ENCODE data around the gene PDE8A. TPM values are rescaled to one million over a fixed set of nuclear protein-coding genes. Genes with fewer than 3 reads are reported as not detected.

The PDE8A gene
- total RNA-seq, 1 experiment from 2014 or later: 27.4 TPM

DNA sequence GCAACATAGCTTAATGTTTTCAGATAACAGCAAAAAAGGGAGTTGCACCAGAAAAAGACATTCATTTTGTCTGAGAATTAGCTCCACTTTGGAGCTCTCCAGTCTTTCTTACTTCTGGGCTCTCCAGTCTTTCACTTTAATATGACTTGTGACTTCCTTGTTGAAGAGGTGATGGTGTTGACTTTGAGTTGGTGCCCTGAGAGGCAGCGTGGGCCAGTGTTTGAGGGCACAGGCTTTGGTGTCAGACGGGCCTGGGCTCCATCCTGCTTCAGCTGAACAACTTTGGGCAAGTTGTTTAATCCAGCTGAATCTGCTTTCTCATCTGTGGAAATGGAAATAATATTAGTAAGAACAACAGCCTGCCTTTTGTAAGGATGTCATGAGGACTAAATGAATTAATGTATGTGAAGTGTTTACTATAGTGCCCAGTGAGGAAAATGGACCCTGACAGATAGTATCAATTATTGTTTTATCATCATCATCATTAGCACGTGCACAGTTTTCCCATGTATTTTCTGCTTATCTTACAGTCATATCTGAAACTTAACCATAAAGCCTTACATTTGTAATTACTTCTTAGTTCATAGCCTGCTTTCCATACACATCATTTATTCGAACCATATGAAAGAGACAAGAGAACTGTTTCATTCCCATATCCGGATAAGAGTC, 108.4 kb downstream of the PDE8A start:
- Mint-ChIP-seq H3K9me3 (ENCODE audit: unreplicated experiment) (no peaks in the 10 kb centered on the region), H3K4me3 (ENCODE audit: unreplicated experiment) (no peak overlapping the region), H3K36me3 (ENCODE audit: insufficient read depth, unreplicated experiment) (no peaks in the 10 kb centered on the region), H3K27ac (ENCODE audit: low read depth, unreplicated experiment) (no peak overlapping the region), H3K4me1 (ENCODE audit: insufficient read depth, unreplicated experiment) (peaks cover 7% of the 10 kb centered on the region), H3K27me3 (ENCODE audit: insufficient read depth, unreplicated experiment) (no peaks in the 10 kb centered on the region)
- no TSS peak for BruUV-seq (replicated peaks)
- CTCF ChIA-PET: no interaction called here
- POLR2A ChIA-PET: interaction anchor here (0.7 kb wide), 1 partner anchor 9 kb away, joined by 3 read pairs; no protein-coding TSS in a partner anchor
- DNase-seq (ENCODE audit: unreplicated experiment): no peak
- TF ChIP-seq, protein P1, sequence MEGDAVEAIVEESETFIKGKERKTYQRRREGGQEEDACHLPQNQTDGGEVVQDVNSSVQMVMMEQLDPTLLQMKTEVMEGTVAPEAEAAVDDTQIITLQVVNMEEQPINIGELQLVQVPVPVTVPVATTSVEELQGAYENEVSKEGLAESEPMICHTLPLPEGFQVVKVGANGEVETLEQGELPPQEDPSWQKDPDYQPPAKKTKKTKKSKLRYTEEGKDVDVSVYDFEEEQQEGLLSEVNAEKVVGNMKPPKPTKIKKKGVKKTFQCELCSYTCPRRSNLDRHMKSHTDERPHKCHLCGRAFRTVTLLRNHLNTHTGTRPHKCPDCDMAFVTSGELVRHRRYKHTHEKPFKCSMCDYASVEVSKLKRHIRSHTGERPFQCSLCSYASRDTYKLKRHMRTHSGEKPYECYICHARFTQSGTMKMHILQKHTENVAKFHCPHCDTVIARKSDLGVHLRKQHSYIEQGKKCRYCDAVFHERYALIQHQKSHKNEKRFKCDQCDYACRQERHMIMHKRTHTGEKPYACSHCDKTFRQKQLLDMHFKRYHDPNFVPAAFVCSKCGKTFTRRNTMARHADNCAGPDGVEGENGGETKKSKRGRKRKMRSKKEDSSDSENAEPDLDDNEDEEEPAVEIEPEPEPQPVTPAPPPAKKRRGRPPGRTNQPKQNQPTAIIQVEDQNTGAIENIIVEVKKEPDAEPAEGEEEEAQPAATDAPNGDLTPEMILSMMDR (IDR thresholded peaks at IDR 0.05; ENCODE audit: unreplicated experiment): no peak
- intact Hi-C loops (cut with micrococcal nuclease): no loop called here

DNA sequence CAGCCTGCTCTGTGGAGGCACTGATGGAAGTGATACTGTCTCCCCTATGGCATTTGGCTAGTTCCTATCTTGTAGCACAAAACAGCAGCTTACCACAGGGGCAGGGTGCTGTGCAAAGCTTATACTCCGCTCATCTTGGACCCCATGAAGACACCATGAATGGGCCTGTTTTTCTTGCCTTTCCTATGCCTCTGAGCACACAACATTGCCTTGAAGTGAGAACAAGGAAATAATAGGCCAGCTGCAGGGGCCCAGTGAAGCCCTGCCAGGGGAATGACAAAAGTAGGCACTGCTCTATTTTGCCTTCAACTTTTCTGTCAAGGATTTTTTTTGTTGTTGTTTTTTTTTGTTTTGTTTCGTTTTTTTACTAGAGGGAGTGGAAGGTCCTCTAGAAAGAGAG, 110.3 kb downstream of the PDE8A start:
- CTCF ChIA-PET: no interaction called here
- peaks cover 7% of the 10 kb centered on the region for H3K4me1 Mint-ChIP-seq (ENCODE audit: insufficient read depth, unreplicated experiment)
- intact Hi-C loops (cut with micrococcal nuclease): no loop called here
- TF ChIP-seq, protein P1 (IDR thresholded peaks at IDR 0.05; ENCODE audit: unreplicated experiment): no peak
- no peaks in the 10 kb centered on the region for H3K27me3 Mint-ChIP-seq (ENCODE audit: insufficient read depth, unreplicated experiment)
- H3K4me3 Mint-ChIP-seq (ENCODE audit: unreplicated experiment): no peak overlapping the region
- no peak overlapping the region for H3K27ac Mint-ChIP-seq (ENCODE audit: low read depth, unreplicated experiment)
- DNase-seq (ENCODE audit: unreplicated experiment): no peak
- H3K9me3 Mint-ChIP-seq (ENCODE audit: unreplicated experiment): no peaks in the 10 kb centered on the region
- BruUV-seq (replicated peaks): no TSS peak
- POLR2A ChIA-PET: no interaction called here
- H3K36me3 Mint-ChIP-seq (ENCODE audit: insufficient read depth, unreplicated experiment): no peaks in the 10 kb centered on the region

DNA sequence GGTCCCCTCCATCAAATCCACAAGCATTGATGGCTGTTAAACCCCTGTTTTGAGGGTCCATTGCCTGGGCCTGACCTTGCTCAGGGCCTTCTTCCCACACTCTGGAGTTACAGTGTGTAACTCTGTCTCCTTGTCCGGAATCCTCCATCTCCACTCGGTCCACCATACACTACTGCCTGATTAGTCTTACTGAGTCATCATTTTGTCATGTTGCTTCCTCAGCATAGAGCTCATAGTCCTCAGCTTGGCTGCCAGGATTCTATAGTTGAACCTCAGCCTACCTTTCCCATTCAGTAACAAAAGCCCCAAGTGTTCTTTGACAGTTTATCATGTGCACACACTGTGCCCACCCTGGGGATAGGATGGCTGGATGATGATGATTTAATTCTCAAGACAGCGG, 113.0 kb downstream of the PDE8A start:
- Mint-ChIP-seq H3K27me3 (ENCODE audit: insufficient read depth, unreplicated experiment) (no peaks in the 10 kb centered on the region), H3K4me1 (ENCODE audit: insufficient read depth, unreplicated experiment) (peaks cover 17% of the 10 kb centered on the region), H3K9me3 (ENCODE audit: unreplicated experiment) (no peaks in the 10 kb centered on the region), H3K36me3 (ENCODE audit: insufficient read depth, unreplicated experiment) (peaks cover 6% of the 10 kb centered on the region), H3K27ac (ENCODE audit: low read depth, unreplicated experiment) (no peak overlapping the region), H3K4me3 (ENCODE audit: unreplicated experiment) (no peak overlapping the region)
- ChIA-PET POLR2A (interaction anchor here (2.0 kb wide), 1 partner anchor 9 kb away, joined by 5 read pairs; no protein-coding TSS in a partner anchor), CTCF (interaction anchor here (0.6 to 0.9 kb wide), 3 partner anchors 9 to 15 kb away, joined by 3 to 4 read pairs (median 3); no protein-coding TSS in a partner anchor)
- intact Hi-C loops (cut with micrococcal nuclease): no loop called here
- peak; percentile 11 for DNase-seq (ENCODE audit: unreplicated experiment)
- no TSS peak for BruUV-seq (replicated peaks)
- TF ChIP-seq, protein P1 (IDR thresholded peaks at IDR 0.05; ENCODE audit: unreplicated experiment): no peak

DNA sequence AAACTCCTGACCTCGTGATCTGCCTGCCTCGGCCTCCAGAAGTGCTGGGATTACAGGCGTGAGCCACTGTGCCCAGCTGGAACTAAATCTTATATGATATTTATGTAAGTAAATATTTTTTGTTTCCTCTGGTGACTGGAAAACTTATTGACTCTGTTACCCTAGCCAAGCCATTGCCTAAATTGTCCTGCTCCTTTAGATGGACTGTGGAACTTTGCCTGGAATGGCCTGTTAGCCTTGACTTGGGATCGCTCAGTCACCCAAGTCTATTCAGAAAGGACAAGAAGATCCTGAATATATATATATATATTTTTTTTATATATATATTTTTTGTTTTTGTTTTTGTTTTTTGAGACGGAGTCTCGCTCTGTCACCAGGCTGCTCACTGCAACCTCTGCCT, 113.9 kb downstream of the PDE8A start:
- no TSS peak for BruUV-seq (replicated peaks)
- H3K36me3 Mint-ChIP-seq (ENCODE audit: insufficient read depth, unreplicated experiment): peaks cover 9% of the 10 kb centered on the region
- no peaks in the 10 kb centered on the region for H3K27me3 Mint-ChIP-seq (ENCODE audit: insufficient read depth, unreplicated experiment)
- no peak for DNase-seq (ENCODE audit: unreplicated experiment)
- TF ChIP-seq, protein P1 (IDR thresholded peaks at IDR 0.05; ENCODE audit: unreplicated experiment): no peak
- intact Hi-C loops (cut with micrococcal nuclease): no loop called here
- ChIA-PET POLR2A (interaction anchor here (2.0 kb wide), 1 partner anchor 10 kb away, joined by 5 read pairs; no protein-coding TSS in a partner anchor), CTCF (interaction anchor here (0.7 to 0.9 kb wide), 2 partner anchors 9 to 14 kb away, joined by 3 to 4 read pairs; no protein-coding TSS in a partner anchor)
- no peak overlapping the region for H3K4me3 Mint-ChIP-seq (ENCODE audit: unreplicated experiment)
- peaks cover 20% of the 10 kb centered on the region for H3K4me1 Mint-ChIP-seq (ENCODE audit: insufficient read depth, unreplicated experiment)
- H3K9me3 Mint-ChIP-seq (ENCODE audit: unreplicated experiment): no peaks in the 10 kb centered on the region
- H3K27ac Mint-ChIP-seq (ENCODE audit: low read depth, unreplicated experiment): no peak overlapping the region
